Nephron progenitor cell (in vitro differentiated cells): ENCODE data around the gene TAS2R1.

Source experiments
- DNase-seq: peaks from one replicate; pipeline ENCODE4 v3.0.0; 2021
- H3K27ac Mint-ChIP-seq: 2 replicates; pipeline ENCODE4 v1.8.0; 2021; ENCODE audit warnings: mild to moderate bottlenecking, moderate library complexity, mixed read lengths
- H3K27me3 Mint-ChIP-seq: 2 replicates; pipeline ENCODE4 v1.8.0; 2021; ENCODE audit warnings: mild to moderate bottlenecking, low read depth, mixed read lengths; ENCODE audit not compliant: poor library complexity
- H3K36me3 Mint-ChIP-seq: 2 replicates; pipeline ENCODE4 v1.8.0; 2021; ENCODE audit warnings: low read depth, mixed read lengths
- H3K4me1 Mint-ChIP-seq: 2 replicates; pipeline ENCODE4 v1.8.0; 2021; ENCODE audit warnings: mixed read lengths
- H3K4me3 Mint-ChIP-seq: 2 replicates; pipeline ENCODE4 v1.8.0; 2021; ENCODE audit warnings: mild to moderate bottlenecking, moderate library complexity, mixed read lengths
- H3K9me3 Mint-ChIP-seq: 2 replicates; pipeline ENCODE4 v1.8.0; 2021; ENCODE audit warnings: mild to moderate bottlenecking, moderate library complexity, mixed read lengths
- TF ChIP-seq, protein P1 (sequence below): fragments of 200-600 bp; sonication (generic); IDR thresholded peaks from 2 replicates; pipeline ENCODE4 v1.5.0; 2021; ENCODE audit warnings: antibody characterized with exemption

TAS2R1 gene

DNA sequence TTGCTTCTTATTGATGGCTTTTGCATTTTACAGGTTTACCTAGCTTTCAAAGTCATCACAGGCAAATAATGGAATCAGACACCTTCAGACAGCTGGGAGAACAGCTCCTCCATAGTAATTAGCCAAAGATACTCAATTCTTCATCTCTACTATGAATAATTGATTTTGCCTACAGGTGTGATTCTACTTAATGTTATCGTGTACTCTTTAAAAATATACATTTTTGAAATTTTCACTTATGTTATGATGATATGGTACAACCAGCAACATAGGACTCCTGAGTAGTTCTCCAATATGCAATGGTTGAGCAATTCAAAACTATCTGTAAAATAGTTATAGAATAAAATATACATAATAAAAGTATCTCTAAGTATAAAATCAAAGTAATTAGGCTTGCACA, at the start of gene TAS2R1:
TAS2R1 (minus strand) TSS at position 101 of the 400 bp plus-strand sequence. CDS start 319 bp downstream, outside the sequence.
- Mint-ChIP-seq H3K36me3 (peaks cover 6% of the 10 kb centered on the region), H3K27ac (no peak within 1 kb of the TSS), H3K4me1 (no peaks in the 10 kb centered on the region), H3K4me3 (no peak within 1 kb of the TSS), H3K9me3 (peaks cover 20% of the 10 kb centered on the region), H3K27me3 (no peaks in the 10 kb centered on the region)
- TF ChIP-seq, protein P1, sequence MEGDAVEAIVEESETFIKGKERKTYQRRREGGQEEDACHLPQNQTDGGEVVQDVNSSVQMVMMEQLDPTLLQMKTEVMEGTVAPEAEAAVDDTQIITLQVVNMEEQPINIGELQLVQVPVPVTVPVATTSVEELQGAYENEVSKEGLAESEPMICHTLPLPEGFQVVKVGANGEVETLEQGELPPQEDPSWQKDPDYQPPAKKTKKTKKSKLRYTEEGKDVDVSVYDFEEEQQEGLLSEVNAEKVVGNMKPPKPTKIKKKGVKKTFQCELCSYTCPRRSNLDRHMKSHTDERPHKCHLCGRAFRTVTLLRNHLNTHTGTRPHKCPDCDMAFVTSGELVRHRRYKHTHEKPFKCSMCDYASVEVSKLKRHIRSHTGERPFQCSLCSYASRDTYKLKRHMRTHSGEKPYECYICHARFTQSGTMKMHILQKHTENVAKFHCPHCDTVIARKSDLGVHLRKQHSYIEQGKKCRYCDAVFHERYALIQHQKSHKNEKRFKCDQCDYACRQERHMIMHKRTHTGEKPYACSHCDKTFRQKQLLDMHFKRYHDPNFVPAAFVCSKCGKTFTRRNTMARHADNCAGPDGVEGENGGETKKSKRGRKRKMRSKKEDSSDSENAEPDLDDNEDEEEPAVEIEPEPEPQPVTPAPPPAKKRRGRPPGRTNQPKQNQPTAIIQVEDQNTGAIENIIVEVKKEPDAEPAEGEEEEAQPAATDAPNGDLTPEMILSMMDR = no peak
- DNase-seq = no peak

GRCh38 chr5:9670371-9670770, 40.2 kb upstream of the TAS2R1 start:
- no peaks in the 10 kb centered on the region for H3K27me3 Mint-ChIP-seq
- H3K4me3 Mint-ChIP-seq = no peak overlapping the region
- no peak for DNase-seq
- peaks cover 51% of the 10 kb centered on the region for H3K9me3 Mint-ChIP-seq
- H3K36me3 Mint-ChIP-seq = peaks cover 12% of the 10 kb centered on the region
- H3K27ac Mint-ChIP-seq = no peak overlapping the region
- TF ChIP-seq, protein P1 = no peak
- no peaks in the 10 kb centered on the region for H3K4me1 Mint-ChIP-seq

DNA sequence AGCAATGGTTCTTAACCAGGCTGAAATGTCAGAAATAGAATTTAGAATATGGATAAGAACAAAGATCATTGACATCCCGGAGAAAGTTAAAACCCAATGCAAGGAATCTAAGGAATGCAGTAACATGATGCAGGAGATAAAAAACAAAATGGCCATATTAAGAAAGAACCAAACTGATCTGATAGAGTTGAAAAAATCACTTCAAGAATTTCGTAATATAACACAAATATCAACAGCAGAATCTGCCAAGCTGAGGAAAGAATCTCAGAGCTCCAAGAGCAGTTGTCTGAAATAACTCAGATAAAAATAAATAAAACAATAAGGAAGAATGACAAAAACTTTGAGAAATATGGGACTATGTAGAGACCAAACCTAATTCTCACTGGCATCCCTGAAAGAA, 37.8 kb upstream of the TAS2R1 start:
- H3K27me3 Mint-ChIP-seq = no peaks in the 10 kb centered on the region
- no peak overlapping the region for H3K4me3 Mint-ChIP-seq
- H3K9me3 Mint-ChIP-seq = peaks cover 51% of the 10 kb centered on the region
- no peaks in the 10 kb centered on the region for H3K4me1 Mint-ChIP-seq
- TF ChIP-seq, protein P1 = no peak
- DNase-seq = no peak
- H3K27ac Mint-ChIP-seq = no peak overlapping the region
- H3K36me3 Mint-ChIP-seq = peaks cover 12% of the 10 kb centered on the region

GRCh38 chr5:9663891-9664290, 33.7 kb upstream of the TAS2R1 start:
- no peak for DNase-seq
- Mint-ChIP-seq H3K4me3 (no peak overlapping the region), H3K27ac (no peak overlapping the region), H3K4me1 (peaks cover 7% of the 10 kb centered on the region), H3K9me3 (peaks cover 25% of the 10 kb centered on the region), H3K36me3 (no peaks in the 10 kb centered on the region), H3K27me3 (peaks cover 2% of the 10 kb centered on the region)
- TF ChIP-seq, protein P1 = no peak

DNA sequence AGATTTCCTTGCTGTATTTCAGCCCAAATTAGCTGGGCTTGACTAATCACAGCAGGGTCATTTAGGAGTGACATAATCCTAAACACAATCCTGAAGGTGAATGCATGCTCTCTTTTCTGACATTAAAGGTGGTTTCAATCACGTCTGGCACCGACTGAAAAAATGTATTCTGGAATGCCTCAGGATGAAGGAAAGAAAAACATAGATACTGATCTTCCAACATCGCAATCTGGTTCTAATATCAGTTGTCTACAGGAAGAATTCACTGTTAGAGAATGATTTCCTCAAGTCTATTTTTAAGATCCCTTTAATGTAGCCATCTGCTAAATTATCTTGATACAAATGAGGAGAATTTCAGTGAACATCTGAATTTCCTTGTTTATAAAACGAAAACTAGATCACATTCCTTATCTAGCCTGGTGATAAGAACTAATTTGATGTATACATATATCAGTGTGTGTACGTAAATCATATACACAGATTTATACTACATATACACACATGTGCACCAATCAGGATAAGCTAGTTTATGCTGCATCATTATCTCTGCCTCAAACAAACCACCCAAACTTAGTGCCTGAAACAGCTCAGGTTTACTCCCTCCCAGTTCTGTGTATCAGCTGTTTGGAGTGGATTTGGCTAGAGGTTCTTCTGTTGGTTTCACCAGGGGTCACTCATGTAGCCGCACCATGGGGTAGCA, 31.3 kb upstream of the TAS2R1 start:
- Mint-ChIP-seq H3K27ac (no peak overlapping the region), H3K4me3 (no peak overlapping the region), H3K4me1 (peaks cover 8% of the 10 kb centered on the region), H3K36me3 (no peaks in the 10 kb centered on the region), H3K27me3 (peaks cover 2% of the 10 kb centered on the region), H3K9me3 (peaks cover 9% of the 10 kb centered on the region)
- DNase-seq = no peak
- TF ChIP-seq, protein P1 = no peak

DNA sequence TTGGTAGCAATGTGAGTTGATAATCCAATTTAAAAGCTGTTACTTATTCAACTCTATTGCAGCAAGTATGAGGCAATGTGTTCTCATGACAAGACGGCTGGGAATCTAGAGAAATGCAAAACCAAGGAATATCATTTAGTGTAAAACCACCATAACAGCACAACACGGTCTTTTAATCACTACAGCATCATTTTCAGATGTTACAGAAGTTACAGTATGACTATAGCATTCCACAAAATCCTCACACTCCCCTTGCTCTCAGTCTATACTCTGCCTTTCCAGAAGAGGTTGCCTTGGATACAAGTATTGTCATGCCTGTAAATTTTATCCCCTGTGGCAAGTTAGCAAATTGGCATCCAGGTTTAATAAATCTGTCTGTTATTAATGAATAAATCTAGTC, 28.6 kb upstream of the TAS2R1 start:
- H3K27ac Mint-ChIP-seq = no peak overlapping the region
- TF ChIP-seq, protein P1 = no peak
- DNase-seq = no peak
- no peak overlapping the region for H3K4me3 Mint-ChIP-seq
- H3K27me3 Mint-ChIP-seq = peaks cover 2% of the 10 kb centered on the region
- peaks cover 8% of the 10 kb centered on the region for H3K4me1 Mint-ChIP-seq
- peaks cover 9% of the 10 kb centered on the region for H3K9me3 Mint-ChIP-seq
- H3K36me3 Mint-ChIP-seq = no peaks in the 10 kb centered on the region
